ENCODE data around the gene GRB10. TPM values are rescaled to one million over a fixed set of nuclear protein-coding genes. Genes with fewer than 3 reads are reported as not detected.

GRB10 gene
- total RNA-seq, 1 donor from 2014 or later: 51.8 TPM

DNA sequence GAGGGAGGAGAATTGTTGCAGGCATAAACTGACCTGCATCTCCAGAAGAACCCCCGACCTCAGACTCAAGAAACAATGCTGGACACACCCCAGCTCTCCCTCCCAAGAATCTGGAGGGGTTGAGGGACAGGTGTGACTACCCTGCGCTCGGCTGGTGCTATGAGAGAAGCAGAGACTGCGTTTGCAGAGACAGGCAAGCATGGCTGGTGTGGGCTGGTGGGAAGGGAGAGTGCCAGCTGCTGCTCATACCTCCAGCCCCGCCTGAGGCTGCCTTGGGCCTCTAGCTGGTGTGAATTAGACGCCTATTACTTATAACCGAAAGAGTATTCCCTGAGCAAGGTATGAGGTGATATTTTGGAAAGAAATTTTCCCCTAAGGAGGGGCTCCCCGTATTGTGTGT lies 169.2 kb downstream of the GRB10 start:
- no peak for DNase-seq (ENCODE audit: low spot score)
- intact Hi-C loops (cut with DNase I): no loop called here

DNA sequence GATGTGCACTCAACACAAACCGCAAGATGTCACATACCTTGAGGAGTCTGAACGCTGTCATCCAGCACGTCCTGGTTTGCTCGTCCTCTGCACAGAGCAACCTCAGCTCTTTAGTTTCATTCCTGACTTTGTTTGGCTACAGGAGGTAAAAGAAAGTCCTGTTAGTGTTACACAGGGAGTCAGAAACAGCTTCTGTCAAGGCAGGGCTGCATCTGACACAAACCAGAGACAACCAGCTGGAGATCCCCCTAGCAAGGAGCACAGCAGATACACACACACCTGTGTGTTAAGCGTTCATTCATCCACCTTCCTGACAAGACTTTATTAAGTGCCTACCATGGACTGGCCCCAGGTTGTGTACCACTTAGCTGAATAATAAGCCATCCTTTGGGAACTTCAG lies 170.0 kb downstream of the GRB10 start:
- DNase-seq (ENCODE audit: low spot score): no peak
- intact Hi-C loops (cut with DNase I): no loop called here

GRCh38 chr7:50610521-50611277 lies 172.0 kb downstream of the GRB10 start:
- intact Hi-C loops (cut with DNase I): no loop called here
- DNase-seq (ENCODE audit: low spot score): peak; percentile 24

DNA sequence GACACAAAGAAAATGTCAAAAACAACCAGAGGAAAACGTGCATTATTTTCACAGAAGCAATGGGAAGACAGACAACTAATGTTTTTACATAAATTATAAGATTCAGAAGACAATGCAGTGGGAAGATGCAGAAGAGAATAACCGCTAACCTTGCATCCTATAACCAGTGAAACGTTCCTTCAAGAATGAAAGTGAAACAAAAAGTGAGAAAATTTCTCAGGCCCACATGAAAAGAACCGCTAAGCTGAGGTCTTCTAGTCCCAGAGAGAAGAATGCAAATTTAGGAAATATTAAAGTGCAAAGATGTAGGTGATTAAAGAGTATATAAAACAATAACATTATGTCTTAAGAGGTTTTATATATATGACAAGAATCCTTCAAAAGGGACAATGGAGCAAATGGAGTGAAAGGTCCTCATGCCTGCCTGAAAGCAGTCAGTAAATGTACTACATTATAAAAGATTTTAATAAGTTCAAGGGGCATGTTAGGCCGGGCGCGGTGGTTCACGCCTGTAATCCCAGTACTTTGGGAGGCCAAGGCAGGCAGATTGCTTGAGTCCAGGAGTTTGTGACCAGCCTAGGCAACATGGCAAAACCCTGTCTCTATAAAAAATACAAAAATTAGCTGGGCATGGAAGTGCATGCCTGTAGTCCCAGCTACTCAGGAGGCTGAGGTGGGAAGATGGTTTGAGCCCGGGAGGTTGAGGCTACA lies 174.3 kb downstream of the GRB10 start:
- intact Hi-C loops (cut with DNase I): no loop called here
- peak; percentile 12 for DNase-seq (ENCODE audit: low spot score)

- peak; percentile 53 for DNase-seq (ENCODE audit: low spot score)
- intact Hi-C loops (cut with DNase I): no loop called here
Measured at GRCh38 chr7:50607524-50608125, 175.1 kb downstream of the GRB10 start.

DNA sequence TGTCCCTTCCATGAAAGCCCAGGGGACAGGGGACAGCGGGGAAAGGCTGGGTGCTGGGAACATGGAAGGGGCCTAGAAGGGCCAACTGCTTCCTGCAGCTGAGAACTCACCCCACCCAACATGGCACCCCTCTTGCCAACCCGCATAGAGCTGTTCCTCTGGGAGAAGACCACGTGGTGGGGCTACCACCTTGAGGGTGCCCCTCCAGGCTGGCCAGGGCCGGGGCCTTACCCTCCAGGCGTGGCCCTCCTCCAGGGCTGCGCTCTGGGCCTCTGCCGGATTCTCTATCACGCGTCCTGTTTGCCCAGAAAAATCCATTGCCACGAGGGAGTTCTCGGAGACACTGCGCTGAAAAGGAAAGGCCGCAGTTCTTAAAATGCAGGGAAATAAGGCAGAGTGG lies 177.6 kb downstream of the GRB10 start:
- intact Hi-C loops (cut with DNase I): no loop called here
- DNase-seq (ENCODE audit: low spot score): no peak

- intact Hi-C loops (cut with DNase I): no loop called here
- DNase-seq (ENCODE audit: low spot score): no peak
Measured at GRCh38 chr7:50603287-50603686, 179.4 kb downstream of the GRB10 start.

DNA sequence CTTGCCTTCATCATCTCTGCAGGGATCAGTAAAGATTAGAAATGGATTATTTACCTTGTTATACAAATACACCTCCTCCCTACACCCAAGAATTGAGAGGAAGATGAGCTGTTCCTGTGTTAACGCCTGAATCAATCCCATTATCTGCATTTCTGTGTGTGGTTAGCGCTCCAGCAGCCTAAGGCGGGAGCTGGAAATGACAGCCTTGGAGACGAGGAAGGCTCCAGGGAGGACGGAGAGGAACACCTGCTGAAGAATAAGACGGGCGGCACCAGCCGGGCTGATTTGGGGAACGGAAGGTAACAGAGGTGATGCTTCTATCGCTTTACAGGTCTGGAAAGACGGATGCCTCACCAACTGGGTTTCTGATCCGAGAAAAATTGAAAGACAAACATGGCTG lies 183.3 kb downstream of the GRB10 start:
- no peak for DNase-seq (ENCODE audit: low spot score)
- intact Hi-C loops (cut with DNase I): loop anchor here (5.0 kb wide), 1 partner anchor 122 kb away; no protein-coding TSS in a partner anchor

DNA sequence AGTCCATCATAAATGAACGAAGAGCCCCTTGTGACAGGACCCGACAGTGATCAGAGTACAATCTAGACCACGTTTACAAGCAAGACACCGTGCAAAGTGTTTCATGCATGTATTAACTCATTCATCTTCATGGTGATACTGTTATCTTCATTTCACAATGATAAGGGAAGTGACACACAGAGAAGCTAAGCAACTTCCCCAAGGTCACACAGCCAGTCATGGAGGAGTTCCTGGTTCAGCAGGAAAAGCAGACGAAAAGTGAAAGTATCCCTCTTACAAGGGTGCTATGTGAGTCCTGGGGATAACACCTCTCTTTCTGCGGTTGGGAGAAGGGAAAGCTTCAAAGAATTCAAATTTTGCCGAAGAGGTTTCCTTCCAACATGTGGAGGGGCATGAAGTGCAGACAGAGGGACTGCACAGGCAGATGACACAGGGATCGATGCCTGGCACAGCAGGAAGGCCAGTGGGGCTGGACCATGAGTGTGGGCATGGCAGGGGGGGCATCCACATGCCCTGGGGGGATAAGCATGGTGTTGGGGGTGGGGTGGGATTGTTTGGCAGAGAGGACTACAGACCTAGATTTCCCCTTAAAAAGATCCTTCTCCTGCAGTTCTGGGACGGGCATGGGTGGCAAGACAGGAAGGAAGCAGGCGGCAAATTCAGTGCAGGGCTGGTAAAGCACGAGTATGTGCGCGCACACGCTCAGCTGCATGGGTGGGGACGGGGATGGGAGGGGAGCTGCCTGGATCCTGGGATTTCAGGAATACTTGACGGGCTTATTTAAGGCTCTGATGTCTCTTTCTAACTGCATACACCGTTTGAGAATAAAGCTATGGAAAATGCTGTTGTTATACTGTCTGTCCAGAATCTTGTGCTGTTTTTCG lies 184.0 kb downstream of the GRB10 start:
- intact Hi-C loops (cut with DNase I): loop anchor here (5.0 kb wide), 1 partner anchor 121 kb away; no protein-coding TSS in a partner anchor
- DNase-seq (ENCODE audit: low spot score): no peak

DNA sequence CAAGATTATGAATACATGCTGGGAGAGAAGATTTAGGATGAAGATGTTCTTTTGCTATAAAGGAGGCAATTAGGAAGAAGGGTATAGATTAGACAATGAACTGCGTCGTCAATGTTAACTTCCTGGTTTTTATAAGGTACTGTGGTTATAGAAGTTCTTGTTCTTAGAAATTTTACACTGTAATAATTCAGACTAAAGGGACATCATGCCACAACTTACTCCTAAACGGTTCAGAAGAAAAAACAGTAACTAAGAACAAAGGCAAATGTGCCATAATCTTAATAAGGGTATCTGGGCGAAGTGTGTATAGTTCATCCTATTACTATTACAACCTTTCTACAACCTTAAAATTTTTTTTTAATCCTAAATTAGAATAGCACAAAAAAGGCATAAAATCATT lies 186.2 kb downstream of the GRB10 start:
- intact Hi-C loops (cut with DNase I): loop anchor here (5.0 kb wide), 1 partner anchor 119 kb away; no protein-coding TSS in a partner anchor
- DNase-seq (ENCODE audit: low spot score): no peak

- intact Hi-C loops (cut with DNase I): loop anchor here (5.0 kb wide), 1 partner anchor 118 kb away; no protein-coding TSS in a partner anchor
- no peak for DNase-seq (ENCODE audit: low spot score)
Measured at GRCh38 chr7:50595491-50596102, 187.1 kb downstream of the GRB10 start.

DNA sequence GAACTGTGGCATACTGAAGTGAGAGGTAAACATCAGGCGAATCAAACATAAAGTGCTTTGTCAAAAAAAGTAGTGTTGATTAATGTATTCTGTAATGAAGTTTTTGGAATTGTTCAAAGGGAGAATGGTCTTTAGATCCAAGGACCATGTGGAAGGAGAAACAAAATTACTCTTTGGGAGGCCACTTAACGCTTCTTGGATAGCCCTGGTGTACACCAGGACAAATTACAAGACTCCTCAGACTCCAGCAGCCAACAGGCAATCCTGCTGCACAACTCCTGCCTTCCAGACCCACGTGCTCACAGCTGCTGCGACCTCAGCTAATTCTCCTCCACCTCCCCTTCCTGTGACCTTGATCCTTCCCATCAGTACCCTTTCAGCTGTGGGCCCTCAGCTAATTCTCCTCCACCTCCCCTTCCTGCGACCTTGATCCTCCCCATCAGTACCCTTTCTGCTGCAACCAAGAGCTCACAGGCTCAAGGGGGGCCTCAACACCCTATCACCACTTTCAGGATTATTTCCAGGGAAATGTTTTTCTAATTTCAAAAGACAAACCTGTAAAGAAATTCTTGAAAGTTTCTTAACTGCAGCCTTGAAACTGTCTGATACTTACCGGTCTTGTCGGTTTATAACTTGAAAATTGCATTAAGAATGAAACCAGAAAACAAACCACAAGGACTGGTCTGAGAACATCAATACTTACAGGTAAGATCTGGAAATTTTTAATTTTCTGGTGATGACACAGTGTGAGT lies 187.8 kb downstream of the GRB10 start:
- DNase-seq (ENCODE audit: low spot score): no peak

GRCh38 chr7:50594136-50594535 lies 188.6 kb downstream of the GRB10 start:
- no peak for DNase-seq (ENCODE audit: low spot score)
- intact Hi-C loops (cut with DNase I): no loop called here

More for the DNA sequence above, 187.8 kb downstream of the GRB10 start:
- intact Hi-C loops (cut with DNase I): loop anchor here (5.0 kb wide), 1 partner anchor 118 kb away; no protein-coding TSS in a partner anchor

- DNase-seq (ENCODE audit: low spot score): no peak
- intact Hi-C loops (cut with DNase I): no loop called here
Measured at GRCh38 chr7:50592940-50593339, 189.8 kb downstream of the GRB10 start.

GRCh38 chr7:50591480-50592438 lies 190.9 kb downstream of the GRB10 start:
- intact Hi-C loops (cut with DNase I): no loop called here
- no peak for DNase-seq (ENCODE audit: low spot score)

DNA sequence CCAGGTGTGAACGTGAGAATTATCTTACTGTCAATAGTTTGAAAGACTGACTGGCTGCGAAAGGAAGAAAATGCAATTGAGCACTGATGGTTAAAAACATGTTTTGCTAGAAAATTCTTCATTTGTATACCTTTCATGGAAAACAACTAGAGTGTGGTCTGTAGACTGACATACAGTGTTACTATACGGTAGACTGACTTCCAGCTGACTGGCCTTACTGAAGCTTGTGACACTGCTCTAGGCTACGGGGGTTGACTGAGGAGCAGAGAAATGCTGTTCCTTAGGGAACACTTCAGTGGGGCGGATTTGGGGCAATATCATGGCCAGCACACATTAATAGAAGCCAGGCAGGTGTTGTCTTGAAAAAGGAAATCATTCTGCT lies 191.6 kb downstream of the GRB10 start:
- intact Hi-C loops (cut with DNase I): no loop called here

GRCh38 chr7:50590535-50590934 lies 192.2 kb downstream of the GRB10 start:
- DNase-seq (ENCODE audit: low spot score): no peak
- intact Hi-C loops (cut with DNase I): no loop called here

More for the DNA sequence above, 191.6 kb downstream of the GRB10 start:
- DNase-seq (ENCODE audit: low spot score): no peak

All from cardiac septum (tissue), 1 donor.